DOHH2 (cell line): Measurements from ENCODE around the gene ZNF521.

Experiments used
- CTCF ChIP-seq: fragments of 200-600 bp; sonication (generic); IDR thresholded peaks from one replicate; pipeline ENCODE4 v1.5.1; 2014; ENCODE audit warnings: antibody characterized with exemption, mild to moderate bottlenecking, low read depth, low read length; ENCODE audit not compliant: poor library complexity, severe bottlenecking
- EZH2phosphoT487 ChIP-seq: fragments of 200-600 bp; sonication (generic); IDR thresholded peaks from 2 replicates; pipeline ENCODE4 v1.6.1; 2017; ENCODE audit warnings: borderline replicate concordance, mild to moderate bottlenecking, antibody characterized with exemption, low read length, moderate library complexity, mixed read lengths

GRCh38 chr18:25093141-25093540 lies 258.8 kb downstream of the ZNF521 start:
- TF ChIP-seq CTCF (no peak), EZH2phosphoT487 (no peak)
